NCI-H510A (cell line): Measurements from ENCODE around the gene TUBA3E.
"Not testable (repeated sequence)": the region's sequence is repeated elsewhere in the genome, so short reads cannot be mapped to it uniquely, and the experiment has no call there.

Experiments
- DNase-seq: peaks from one replicate; lab custom pipeline; 2025; lab: John Stamatoyannopoulos, UW

The TUBA3E gene

GRCh38 chr2:130198343-130198742 is at the start of gene TUBA3E:
Gene TUBA3E, minus strand, starts transcription at chr2:130198439. Its CDS starts 79 bp downstream, at chr2:130198360.
- DNase-seq = no peak

- DNase-seq = no peak
These were observed 48.2 kb upstream of the TUBA3E start for GRCh38 chr2:130246430-130246829.

GRCh38 chr2:130245976-130246375 is 47.7 kb upstream of the TUBA3E start:
- no peak for DNase-seq

GRCh38 chr2:130243359-130243758 is 45.1 kb upstream of the TUBA3E start:
- no peak for DNase-seq

- DNase-seq = no peak
These were observed 42.9 kb upstream of the TUBA3E start for GRCh38 chr2:130241041-130241707.

- DNase-seq = not testable (repeated sequence)
These were observed 41.3 kb upstream of the TUBA3E start for GRCh38 chr2:130239581-130239980.

- DNase-seq = not testable (repeated sequence)
These were observed 34.8 kb upstream of the TUBA3E start for GRCh38 chr2:130233066-130233465.

GRCh38 chr2:130231656-130232055 is 33.4 kb upstream of the TUBA3E start:
- no peak for DNase-seq

- DNase-seq = not testable (repeated sequence)
These were observed 32.7 kb upstream of the TUBA3E start for GRCh38 chr2:130230907-130231306.

- DNase-seq = not testable (repeated sequence)
These were observed 32.1 kb upstream of the TUBA3E start for GRCh38 chr2:130230376-130230775.

- not testable (repeated sequence) for DNase-seq
These were observed 30.9 kb upstream of the TUBA3E start for GRCh38 chr2:130229161-130229510.

GRCh38 chr2:130228467-130229160 is 30.4 kb upstream of the TUBA3E start:
- not testable (repeated sequence) for DNase-seq

GRCh38 chr2:130228005-130228404 is 29.8 kb upstream of the TUBA3E start:
- DNase-seq = not testable (repeated sequence)

GRCh38 chr2:130222523-130222922 is 24.3 kb upstream of the TUBA3E start:
- not testable (repeated sequence) for DNase-seq

GRCh38 chr2:130220505-130220904 is 22.3 kb upstream of the TUBA3E start:
- DNase-seq = not testable (repeated sequence)

- DNase-seq = not testable (repeated sequence)
These were observed 20.9 kb upstream of the TUBA3E start for GRCh38 chr2:130219147-130219546.

- not testable (repeated sequence) for DNase-seq
These were observed 8.8 kb upstream of the TUBA3E start for GRCh38 chr2:130207051-130207450.

GRCh38 chr2:130203150-130203549 is 4.9 kb upstream of the TUBA3E start:
- not testable (repeated sequence) for DNase-seq

- DNase-seq = not testable (repeated sequence)
These were observed 4.3 kb upstream of the TUBA3E start for GRCh38 chr2:130202518-130202917.

GRCh38 chr2:130196052-130196451 is 2.2 kb downstream of the TUBA3E start:
- not testable (repeated sequence) for DNase-seq

- DNase-seq = not testable (repeated sequence)
These were observed 3.1 kb downstream of the TUBA3E start for GRCh38 chr2:130195089-130195635.

- not testable (repeated sequence) for DNase-seq
These were observed 4.4 kb downstream of the TUBA3E start for GRCh38 chr2:130193824-130194223.

- not testable (repeated sequence) for DNase-seq
These were observed 5.8 kb downstream of the TUBA3E start for GRCh38 chr2:130192451-130192850.
